Ovary (tissue), 3 donors: ENCODE results near the gene TPST1.

ENCODE experiments used
- CTCF ChIP-seq, 3 donors: fragments of 450-650 bp in 2 of 3; fragments of 200-600 bp in 1 of 3; IDR thresholded peaks; one replicate each; pipeline versions ENCODE4 v1.5.1 to v1.8.0; 2016 to 2022; ENCODE audit warnings: antibody characterized with exemption in 3 of 3, mild to moderate bottlenecking in 1 of 3
- EP300 ChIP-seq: sonication (generic); formaldehyde crosslinking; IDR thresholded peaks from one replicate; pipeline ENCODE4 v1.6.1; 2017; ENCODE audit warnings: antibody characterized with exemption
- POLR2A ChIP-seq: fragments of 450-650 bp; IDR thresholded peaks from one replicate; pipeline ENCODE4 v1.6.1; 2017; ENCODE audit warnings: antibody characterized with exemption, mild to moderate bottlenecking, moderate library complexity
- donor health status: DM: no; HTN: no; CAD: no.

DNA sequence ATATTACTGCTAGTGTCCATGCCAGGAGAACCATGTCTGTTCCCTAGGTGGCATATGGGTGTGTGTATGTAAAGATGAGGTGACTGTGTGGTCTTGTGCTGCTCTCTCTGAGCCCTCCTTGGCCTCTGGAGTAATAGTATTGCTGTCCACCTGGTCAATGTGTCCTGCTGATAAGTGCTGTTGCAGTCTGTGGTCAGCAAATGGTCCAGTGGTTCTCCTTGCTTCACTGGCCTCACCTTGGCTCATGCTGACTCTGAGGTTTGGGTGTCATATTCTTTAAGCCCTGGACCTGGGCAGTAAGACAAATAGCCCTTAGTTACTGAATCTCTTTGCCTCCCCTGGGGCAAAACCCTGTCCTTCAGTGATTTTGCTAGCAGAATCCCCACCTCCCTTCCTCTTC, 56.8 kb downstream of the TPST1 start:
- TF ChIP-seq CTCF (IDR thresholded peaks at IDR 0.05) = no peak
- no peak for TF ChIP-seq EP300
- TF ChIP-seq POLR2A = no peak
